HL-60 (cell line): Measurements from ENCODE around the gene FBXO15.

Experiments
- CTCF ChIP-seq: IDR thresholded peaks from one replicate; pipeline ENCODE4 v1.5.1; 2011; ENCODE audit warnings: low read length, control low read depth, inconsistent platforms; ENCODE audit not compliant: insufficient read depth
- POLR2AphosphoS5 ChIP-seq: IDR thresholded peaks from 2 replicates; pipeline ENCODE4 v1.6.1; 2012; ENCODE audit warnings: low read depth

DNA sequence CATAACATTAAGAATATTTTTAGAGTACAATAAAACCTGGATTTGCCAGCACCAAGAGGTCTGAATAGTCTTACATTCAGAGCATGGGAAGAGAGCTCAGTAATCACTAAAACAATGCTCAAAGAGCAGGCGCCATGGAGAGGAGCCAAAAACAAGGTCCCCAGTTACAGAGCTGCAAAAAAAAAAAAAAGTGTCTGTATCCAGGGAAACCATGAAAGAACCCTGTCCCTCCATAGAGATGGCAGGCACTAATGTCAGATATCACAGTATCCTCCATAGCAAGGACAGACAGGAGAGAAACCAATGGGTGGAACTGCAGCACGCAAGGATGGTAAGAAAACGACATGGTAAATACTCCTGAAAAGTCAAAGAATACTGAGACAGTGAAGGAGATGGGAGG is 19.5 kb downstream of the FBXO15 start:
- TF ChIP-seq POLR2AphosphoS5 (no peak), CTCF (no peak)
